IMR-90 (cell line): ENCODE measurements around the gene KLHDC9. TPM values are rescaled to one million over a fixed set of nuclear protein-coding genes. Genes with fewer than 3 reads are reported as not detected.

Experiments
- ATAC-seq: fragments of 200-7000 bp; cut with Tn5 transposase; 2 replicates; pipeline ENCODE4 v1.9.1; 2020; ENCODE audit warnings: low read depth, mild to moderate bottlenecking, moderate library complexity
- BruUV-seq: library from RNA; stranded (reverse); fragments of 400-500 nt; replicated peaks from 2 replicates; lab custom pipeline; 2021; lab: Mats Ljungman, UMichigan
- CTCF ChIA-PET: fragments of 300-600 bp; formaldehyde crosslinking; extraction: SDS; loops from one replicate; lab custom pipeline; 2021; ENCODE audit warnings: antibody characterized with exemption; lab: Yijun Ruan, JAX
- POLR2A ChIA-PET: fragments of 300-600 bp; sonication (Branson Sonifier 250); formaldehyde crosslinking; loops from one replicate; lab custom pipeline; 2022; ENCODE audit warnings: antibody characterized with exemption; ENCODE audit not compliant: unreplicated experiment; lab: Charles Lee
- DNase-seq: peaks from one replicate; pipeline ENCODE4 v3.0.0; 2013
- H2AFZ ChIP-seq: replicated peaks from 2 replicates; pipeline ENCODE3; 2013; ENCODE audit warnings: low read length, mild to moderate bottlenecking; ENCODE audit not compliant: poor library complexity
- H2AK5ac ChIP-seq: 2 replicates; pipeline ENCODE4 v1.6.1; 2013; ENCODE audit warnings: low read depth, low read length, inconsistent platforms
- H2AK9ac ChIP-seq: replicated peaks from 2 replicates; pipeline ENCODE3; 2013; ENCODE audit warnings: mild to moderate bottlenecking, low read depth, low read length, moderate library complexity; ENCODE audit not compliant: poor library complexity
- H2BK120ac ChIP-seq: 2 replicates; pipeline ENCODE4 v1.6.1; 2013; ENCODE audit warnings: low read depth, low read length, inconsistent platforms
- H2BK15ac ChIP-seq: 3 replicates; pipeline ENCODE4 v1.6.1; 2013; ENCODE audit warnings: low read depth, low read length, inconsistent platforms
- H2BK20ac ChIP-seq: 2 replicates; pipeline ENCODE4 v1.6.1; 2013; ENCODE audit warnings: low read depth, mild to moderate bottlenecking, inconsistent platforms, low read length, moderate library complexity
- H2BK5ac ChIP-seq: 2 replicates; pipeline ENCODE4 v1.6.1; 2013; ENCODE audit warnings: mild to moderate bottlenecking, low read depth, low read length, inconsistent platforms; ENCODE audit not compliant: poor library complexity, severe bottlenecking
- H3K14ac ChIP-seq: replicated peaks from 2 replicates; pipeline ENCODE4 v1.6.1; 2013; ENCODE audit warnings: low read depth, low read length, inconsistent platforms
- H3K18ac ChIP-seq: 2 replicates; pipeline ENCODE4 v1.6.1; 2013; ENCODE audit warnings: low read depth, low read length, control low read depth
- H3K23ac ChIP-seq: 2 replicates; pipeline ENCODE4 v1.6.1; 2013; ENCODE audit warnings: low read depth, low read length, inconsistent platforms
- H3K27ac ChIP-seq: 2 replicates; pipeline ENCODE4 v1.5.1; 2013; ENCODE audit warnings: mild to moderate bottlenecking, control low read depth, low read length; ENCODE audit not compliant: insufficient read depth
- H3K27me3 ChIP-seq: 2 replicates; pipeline ENCODE4 v1.6.1; 2013; ENCODE audit warnings: low read length; ENCODE audit not compliant: control insufficient read depth, insufficient read depth
- H3K36me3 ChIP-seq: 2 replicates; pipeline ENCODE4 v1.6.1; 2013; ENCODE audit warnings: low read length, mixed read lengths; ENCODE audit not compliant: control insufficient read depth, insufficient read depth
- H3K4ac ChIP-seq: 2 replicates; pipeline ENCODE4 v1.6.1; 2013; ENCODE audit warnings: low read depth, low read length, inconsistent platforms
- H3K4me1 ChIP-seq: 2 replicates; pipeline ENCODE4 v1.6.1; 2013; ENCODE audit warnings: low read length, mixed read lengths; ENCODE audit not compliant: control insufficient read depth, insufficient read depth
- H3K4me2 ChIP-seq: 2 replicates; pipeline ENCODE4 v1.6.1; 2013; ENCODE audit warnings: low read depth, mild to moderate bottlenecking, control low read depth, low read length, moderate library complexity
- H3K4me3 ChIP-seq: 2 replicates; pipeline ENCODE4 v1.5.1; 2013; ENCODE audit warnings: low read depth, mild to moderate bottlenecking, control low read depth, low read length, moderate library complexity; ENCODE audit not compliant: insufficient read depth
- H3K56ac ChIP-seq: 2 replicates; pipeline ENCODE4 v1.6.1; 2013; ENCODE audit warnings: low read length, inconsistent platforms; ENCODE audit not compliant: insufficient read depth; ENCODE audit errors: extremely low read depth
- H3K79me1 ChIP-seq, 2 experiments: 2 replicates each; pipeline ENCODE4 v1.6.1; 2013; ENCODE audit warnings: low read length in 2 of 2, inconsistent platforms in 1 of 2, low read depth in 1 of 2
- H3K9ac ChIP-seq: 2 replicates; pipeline ENCODE4 v1.6.1; 2013; ENCODE audit warnings: low read depth, low read length, control low read depth
- H3K9me1 ChIP-seq: 2 replicates; pipeline ENCODE4 v1.6.1; 2013; ENCODE audit warnings: low read length, inconsistent platforms; ENCODE audit not compliant: insufficient read depth
- H3K9me3 ChIP-seq: 2 replicates; pipeline ENCODE4 v1.6.1; 2013; ENCODE audit warnings: low read length; ENCODE audit not compliant: control insufficient read depth, insufficient read depth
- H4K20me1 ChIP-seq: 2 replicates; pipeline ENCODE4 v1.6.1; 2013; ENCODE audit warnings: low read length, inconsistent platforms; ENCODE audit not compliant: insufficient read depth
- H4K5ac ChIP-seq: 2 replicates; pipeline ENCODE4 v1.6.1; 2013; ENCODE audit warnings: mild to moderate bottlenecking, low read depth, low read length, control low read depth
- H4K8ac ChIP-seq, 2 experiments: 2 replicates each; pipeline ENCODE4 v1.6.1; 2013; ENCODE audit warnings: low read depth in 2 of 2, low read length in 2 of 2, control low read depth in 1 of 2, inconsistent platforms in 1 of 2
- H4K91ac ChIP-seq: 2 replicates; pipeline ENCODE4 v1.6.1; 2013; ENCODE audit warnings: low read depth, low read length, inconsistent platforms; ENCODE audit not compliant: insufficient read depth
- BHLHE40 ChIP-seq: fragments of 150-350 bp; IDR thresholded peaks from 2 replicates; pipeline ENCODE4 v1.6.1; 2016; ENCODE audit warnings: mild to moderate bottlenecking, low read depth, low read length
- CEBPB ChIP-seq: IDR thresholded peaks from 2 replicates; pipeline ENCODE4 v1.6.1; 2012; ENCODE audit warnings: low read depth, low read length, improper control_type of control experiment
- CHD1 ChIP-seq: IDR thresholded peaks from 2 replicates; pipeline ENCODE4 v1.6.1; 2012; ENCODE audit warnings: low read depth, low read length, improper control_type of control experiment
- CTCF ChIP-seq: conservative IDR thresholded peaks from 2 replicates; pipeline ENCODE4 v1.5.1; 2012; ENCODE audit warnings: mild to moderate bottlenecking, low read depth, low read length, improper control_type of control experiment
- ELK1 ChIP-seq: fragments of 150-350 bp; IDR thresholded peaks from 2 replicates; pipeline ENCODE4 v1.6.1; 2016; ENCODE audit warnings: low read depth, mild to moderate bottlenecking, low read length, moderate library complexity, borderline replicate concordance
- FOS ChIP-seq: fragments of 150-350 bp; IDR thresholded peaks from 2 replicates; pipeline ENCODE4 v1.6.1; 2016; ENCODE audit warnings: low read depth, low read length
- MAFK ChIP-seq: IDR thresholded peaks from 2 replicates; pipeline ENCODE4 v1.6.1; 2012; ENCODE audit warnings: low read depth, low read length, improper control_type of control experiment
- MAZ ChIP-seq: IDR thresholded peaks from 2 replicates; pipeline ENCODE4 v1.6.1; 2012; ENCODE audit warnings: low read depth, mild to moderate bottlenecking, low read length, improper control_type of control experiment, moderate library complexity, borderline replicate concordance
- MXI1 ChIP-seq: IDR thresholded peaks from 2 replicates; pipeline ENCODE4 v1.6.1; 2012; ENCODE audit warnings: low read depth, mild to moderate bottlenecking, low read length, moderate library complexity, borderline replicate concordance
- NFE2L2 ChIP-seq: fragments of 150-350 bp; IDR thresholded peaks from 2 replicates; pipeline ENCODE4 v1.6.1; 2016; ENCODE audit warnings: low read depth, mild to moderate bottlenecking, low read length
- POLR2A ChIP-seq: IDR thresholded peaks from 2 replicates; pipeline ENCODE4 v1.6.1; 2012; ENCODE audit warnings: mild to moderate bottlenecking, low read depth, low read length
- RAD21 ChIP-seq: IDR thresholded peaks from 2 replicates; pipeline ENCODE4 v1.6.1; 2012; ENCODE audit warnings: low read length, improper control_type of control experiment
- RCOR1 ChIP-seq: IDR thresholded peaks from 2 replicates; pipeline ENCODE4 v1.6.1; 2012; ENCODE audit warnings: mild to moderate bottlenecking, low read length, improper control_type of control experiment; ENCODE audit not compliant: insufficient replicate concordance
- RFX5 ChIP-seq: IDR thresholded peaks from 2 replicates; pipeline ENCODE4 v1.8.0; 2012; ENCODE audit warnings: low read depth, mild to moderate bottlenecking, low read length, moderate library complexity
- SMC3 ChIP-seq: fragments of 150-350 bp; IDR thresholded peaks from 2 replicates; pipeline ENCODE4 v1.6.1; 2016; ENCODE audit warnings: low read depth, mild to moderate bottlenecking, antibody characterized with exemption, low read length, moderate library complexity
- USF2 ChIP-seq: fragments of 150-350 bp; IDR thresholded peaks from 2 replicates; pipeline ENCODE4 v1.6.1; 2017; ENCODE audit warnings: mild to moderate bottlenecking, antibody characterized with exemption, low read length, low read depth
- WGBS, 2 experiments: methylation state at CpG; one replicate each; pipeline versions ENCODE4 v1.1.5 to v1.1.7; 2013; ENCODE audit warnings: missing lambda C conversion rate in 2 of 2; ENCODE audit not compliant: insufficient read length in 1 of 2; ENCODE audit errors: extremely low coverage in 2 of 2; 5-methylcytosine and 5-hydroxymethylcytosine counted together
- dilution Hi-C: fragments of 300-500 bp; cut with HindIII; formaldehyde crosslinking; loops from one replicate; pipeline ENCODE4 v1.14.3; 2018; ENCODE audit warnings: low sequenced_read_pairs; ENCODE audit not compliant: unreplicated experiment
- in situ Hi-C: fragments of 300-500 bp; cut with MboI; formaldehyde crosslinking; loops from 3 replicates; pipeline ENCODE4 v1.14.3; 2019; ENCODE audit warnings: low sequenced_read_pairs, inconsistent platforms, mixed read lengths
- intact Hi-C: fragments of 100-400 bp; cut with micrococcal nuclease; formaldehyde crosslinking; loops from 2 replicates; pipeline ENCODE4 v1.10.0; 2022
- polyA plus RNA-seq, 3 experiments: library from polyadenylated mRNA; depleted of rRNA; stranded (reverse); fragments of >200 nt; gene quantifications; 2 replicates each; pipeline ENCODE4 v1.2.3, GENCODE V29; 2012; ENCODE audit warnings: low replicate concordance in 1 of 3
- total RNA-seq: library from RNA; depleted of rRNA; stranded (reverse); fragments of >200 nt; gene quantifications from 2 replicates; pipeline ENCODE4 v1.2.3, GENCODE V29; 2012

Gene KLHDC9
- total and polyA plus RNA-seq, 2 of the 4 experiments (the other 2 are of a cell fraction) = 0.18 to 0.70 TPM

- Histone ChIP-seq H3K18ac (no peak overlapping the region), H3K56ac (no peak overlapping the region), H2BK5ac (no peak overlapping the region), H4K8ac (no peak overlapping the region), H3K4me2 (no peak overlapping the region), H2BK20ac (no peak overlapping the region), H2BK15ac (no peak overlapping the region), H2BK120ac (no peak overlapping the region), H3K4ac (no peak overlapping the region), H3K9me3 (no peaks in the 10 kb centered on the region), H3K9ac (no peak overlapping the region), H2AK5ac (no peak overlapping the region), H2AK9ac (no peak overlapping the region), H2AFZ (no peak overlapping the region), H3K9me1 (no peaks in the 10 kb centered on the region), H4K5ac (no peak overlapping the region), H3K4me1 (no peaks in the 10 kb centered on the region), H3K79me1 (no peaks in the 10 kb centered on the region), H3K36me3 (no peaks in the 10 kb centered on the region), H3K14ac (no peak overlapping the region), H3K27ac (no peak overlapping the region), H3K4me3 (no peak overlapping the region), H3K23ac (no peak overlapping the region), H3K27me3 (no peaks in the 10 kb centered on the region), H4K91ac (no peak overlapping the region), H4K20me1 (no peaks in the 10 kb centered on the region)
- BruUV-seq = no TSS peak
- DNase-seq = no peak
- dilution Hi-C loops = no loop called here
- ATAC-seq = no peak
- in situ Hi-C loops = no loop called here
- ChIA-PET CTCF (no interaction called here), POLR2A (no interaction called here)
- WGBS, 2 experiments = 93% methylated on average over 3 of the region's 4 CpGs; no CpG with 5 or more reads in 1 of the 2 experiments
- TF ChIP-seq USF2 = no peak
- TF ChIP-seq RFX5 = no peak
- no peak for TF ChIP-seq RCOR1
- TF ChIP-seq NFE2L2 = no peak
- TF ChIP-seq ELK1 = no peak
- no peak for TF ChIP-seq MAZ
- TF ChIP-seq RAD21 = no peak
- TF ChIP-seq POLR2A = no peak
- TF ChIP-seq CTCF = no peak
- no peak for TF ChIP-seq MXI1
- no peak for TF ChIP-seq FOS
- no peak for TF ChIP-seq BHLHE40
- no peak for TF ChIP-seq CHD1
- TF ChIP-seq CEBPB = no peak
- no peak for TF ChIP-seq MAFK
- no peak for TF ChIP-seq SMC3
- intact Hi-C loops = no loop called here
These were observed 43.9 kb upstream of the KLHDC9 start for GRCh38 chr1:161054232-161054631.
